Uterus (tissue), 4 donors: Measurements from ENCODE around the gene AKR1C8. TPM values are rescaled to one million over a fixed set of nuclear protein-coding genes. Genes with fewer than 3 reads are reported as not detected.

Experiments used
- DNase-seq, 2 donors: peaks; one replicate each; pipeline ENCODE4 v3.0.0-alpha.2; 2019 to 2020
- H3K27ac ChIP-seq, 2 donors: fragments of 200-600 bp; sonication (generic); 1 replicate in 1 of 2; 2 replicates in 1 of 2; pipeline ENCODE4 v1.5.1; 2016 to 2018
- H3K27me3 ChIP-seq, 2 donors: fragments of 200-600 bp; sonication (generic); one replicate each; pipeline ENCODE4 v1.5.1; 2018 to 2019; ENCODE audit warnings: control low read depth in 1 of 2
- H3K36me3 ChIP-seq, 2 donors: fragments of 200-600 bp; sonication (generic); one replicate each; pipeline ENCODE4 v1.5.1; 2019; ENCODE audit warnings: control low read depth in 1 of 2
- H3K4me1 ChIP-seq, 2 donors: fragments of 200-600 bp; sonication (generic); one replicate each; pipeline ENCODE4 v1.5.1; 2018 to 2019; ENCODE audit warnings: control low read depth in 1 of 2
- H3K4me3 ChIP-seq, 2 donors: fragments of 200-600 bp; sonication (generic); 1 replicate in 1 of 2; 2 replicates in 1 of 2; pipeline ENCODE4 v1.5.1; 2018 to 2019; ENCODE audit warnings: mild to moderate bottlenecking in 1 of 2
- H3K9me3 ChIP-seq, 2 donors: fragments of 200-600 bp; sonication (generic); one replicate each; pipeline ENCODE4 v1.5.1; 2019; ENCODE audit warnings: control low read depth in 1 of 2
- POLR2A ChIP-seq, 2 donors: fragments of 450-650 bp; IDR thresholded peaks; one replicate each; pipeline ENCODE4 v1.6.1; 2016; ENCODE audit warnings: antibody characterized with exemption in 2 of 2, mild to moderate bottlenecking in 1 of 2, moderate library complexity in 1 of 2
- intact Hi-C: fragments of 100-400 bp; cut with DNase I; formaldehyde crosslinking; loops from one replicate; pipeline ENCODE4 v1.15.1; 2023; ENCODE audit warnings: low total_unique reads
- total RNA-seq, 4 donors: library from RNA; depleted of rRNA in 3 of 4; stranded (reverse); fragments of >200 nt in 3 of 4; gene quantifications; one replicate each; pipeline versions ENCODE4 v1.1.0 to v1.2.4, GENCODE V29; 2014 to 2023
- TF ChIP-seq, protein P1 (sequence below), 4 experiments: fragments of 200-600 bp in 2 of 4; fragments of 450-650 bp in 2 of 4; sonication (generic) in 2 of 4; IDR thresholded peaks; one replicate each; pipeline ENCODE4 v1.5.1; 2016 to 2019; ENCODE audit warnings: antibody characterized with exemption in 4 of 4, mild to moderate bottlenecking in 2 of 4, moderate library complexity in 1 of 4
- donor health status: DM: yes; HTN: yes; CAD: no.

Gene AKR1C8
- total RNA-seq, 4 donors from 2014 or later = not detected

DNA sequence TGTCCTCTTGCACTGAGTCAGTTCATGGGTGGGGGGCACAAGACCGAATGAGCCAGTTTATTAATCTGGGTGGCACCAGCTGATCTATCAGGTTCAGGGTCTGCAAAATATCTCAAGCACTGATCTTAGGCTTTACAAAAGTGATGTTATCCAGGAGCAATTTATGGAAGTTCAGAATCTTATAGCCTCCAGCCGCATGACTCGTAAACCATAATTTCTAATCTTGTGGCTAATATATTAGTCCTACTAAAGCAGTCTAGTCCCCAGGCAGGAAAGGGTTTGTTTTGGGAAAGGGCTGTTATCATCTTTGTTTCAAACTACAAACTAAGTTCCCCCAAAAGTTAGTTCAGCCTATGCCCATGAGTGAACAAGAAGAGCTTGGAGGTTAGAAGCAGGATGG lies 33.9 kb downstream of the AKR1C8 start:
- Histone ChIP-seq H3K4me1 (no peaks in the 10 kb centered on the region), H3K36me3 (no peaks in the 10 kb centered on the region), H3K27me3 (no peaks in the 10 kb centered on the region), H3K4me3 (no peak overlapping the region), H3K27ac (no peak overlapping the region), H3K9me3 (no peaks in the 10 kb centered on the region)
- no peak for DNase-seq
- intact Hi-C loops = no loop called here
- TF ChIP-seq, protein P1, sequence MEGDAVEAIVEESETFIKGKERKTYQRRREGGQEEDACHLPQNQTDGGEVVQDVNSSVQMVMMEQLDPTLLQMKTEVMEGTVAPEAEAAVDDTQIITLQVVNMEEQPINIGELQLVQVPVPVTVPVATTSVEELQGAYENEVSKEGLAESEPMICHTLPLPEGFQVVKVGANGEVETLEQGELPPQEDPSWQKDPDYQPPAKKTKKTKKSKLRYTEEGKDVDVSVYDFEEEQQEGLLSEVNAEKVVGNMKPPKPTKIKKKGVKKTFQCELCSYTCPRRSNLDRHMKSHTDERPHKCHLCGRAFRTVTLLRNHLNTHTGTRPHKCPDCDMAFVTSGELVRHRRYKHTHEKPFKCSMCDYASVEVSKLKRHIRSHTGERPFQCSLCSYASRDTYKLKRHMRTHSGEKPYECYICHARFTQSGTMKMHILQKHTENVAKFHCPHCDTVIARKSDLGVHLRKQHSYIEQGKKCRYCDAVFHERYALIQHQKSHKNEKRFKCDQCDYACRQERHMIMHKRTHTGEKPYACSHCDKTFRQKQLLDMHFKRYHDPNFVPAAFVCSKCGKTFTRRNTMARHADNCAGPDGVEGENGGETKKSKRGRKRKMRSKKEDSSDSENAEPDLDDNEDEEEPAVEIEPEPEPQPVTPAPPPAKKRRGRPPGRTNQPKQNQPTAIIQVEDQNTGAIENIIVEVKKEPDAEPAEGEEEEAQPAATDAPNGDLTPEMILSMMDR (IDR thresholded peaks at IDR 0.05) = no peak
- no peak for TF ChIP-seq POLR2A (IDR thresholded peaks at IDR 0.05)

DNA sequence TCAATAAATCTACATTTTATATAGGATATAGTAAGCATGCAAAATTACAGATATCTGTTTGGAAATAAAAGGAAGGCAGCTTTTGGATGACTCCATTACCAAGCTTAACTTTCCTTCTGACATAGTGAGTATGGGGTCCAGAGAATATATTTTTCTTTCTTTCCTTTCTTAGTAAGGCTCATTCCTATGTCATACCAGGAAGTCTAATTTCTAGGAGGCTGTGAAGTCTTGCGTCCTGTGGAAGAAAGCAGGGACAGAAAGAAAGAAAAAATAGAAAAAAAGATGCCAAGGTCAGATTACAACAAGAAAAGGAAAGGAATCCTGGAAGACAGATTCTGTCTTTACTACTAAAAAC lies 36.3 kb downstream of the AKR1C8 start:
- intact Hi-C loops = no loop called here

GRCh38 chr10:5147981-5148677 lies 36.8 kb downstream of the AKR1C8 start:
- no peak for TF ChIP-seq POLR2A (IDR thresholded peaks at IDR 0.05)
- TF ChIP-seq, protein P1 (IDR thresholded peaks at IDR 0.05) = no peak
- Histone ChIP-seq H3K9me3 (no peaks in the 10 kb centered on the region), H3K4me3 (no peak overlapping the region), H3K27me3 (no peaks in the 10 kb centered on the region), H3K27ac (no peak overlapping the region), H3K4me1 (no peaks in the 10 kb centered on the region), H3K36me3 (no peaks in the 10 kb centered on the region)
- intact Hi-C loops = no loop called here
- DNase-seq = no peak

More for the DNA sequence above, 36.3 kb downstream of the AKR1C8 start:
- Histone ChIP-seq H3K9me3 (no peaks in the 10 kb centered on the region), H3K27me3 (no peaks in the 10 kb centered on the region), H3K27ac (no peak overlapping the region), H3K4me3 (no peak overlapping the region), H3K36me3 (no peaks in the 10 kb centered on the region), H3K4me1 (no peaks in the 10 kb centered on the region)
- DNase-seq = no peak
- TF ChIP-seq POLR2A (IDR thresholded peaks at IDR 0.05) = no peak
- TF ChIP-seq, protein P1 (IDR thresholded peaks at IDR 0.05) = no peak

- Histone ChIP-seq H3K9me3 (no peaks in the 10 kb centered on the region), H3K36me3 (no peaks in the 10 kb centered on the region), H3K27ac (no peak overlapping the region), H3K4me1 (no peaks in the 10 kb centered on the region), H3K4me3 (no peak overlapping the region), H3K27me3 (no peaks in the 10 kb centered on the region)
- intact Hi-C loops = no loop called here
- no peak for TF ChIP-seq POLR2A (IDR thresholded peaks at IDR 0.05)
- TF ChIP-seq, protein P1 (IDR thresholded peaks at IDR 0.05) = no peak
- DNase-seq = no peak
These were observed 37.5 kb downstream of the AKR1C8 start for GRCh38 chr10:5147255-5147980.

DNA sequence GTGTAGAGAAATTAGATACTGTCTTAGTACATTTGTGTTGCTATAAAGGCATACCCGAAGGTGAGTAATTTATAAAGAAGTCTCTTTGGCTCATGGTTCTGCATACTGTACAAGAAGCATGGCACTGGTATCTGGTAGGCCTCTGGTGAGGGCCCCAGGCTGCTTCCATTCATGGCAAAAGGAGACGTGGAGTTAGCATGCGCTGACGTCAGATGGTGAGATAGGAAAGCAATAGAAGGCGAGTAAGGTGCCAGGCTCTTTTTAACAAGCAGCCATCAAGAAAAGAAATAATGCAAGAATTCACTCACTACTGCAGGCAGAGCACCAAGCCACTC lies 38.1 kb downstream of the AKR1C8 start:
- Histone ChIP-seq H3K4me1 (no peaks in the 10 kb centered on the region), H3K4me3 (no peak overlapping the region), H3K36me3 (no peaks in the 10 kb centered on the region), H3K9me3 (no peaks in the 10 kb centered on the region), H3K27me3 (no peaks in the 10 kb centered on the region), H3K27ac (no peak overlapping the region)
- TF ChIP-seq, protein P1 (IDR thresholded peaks at IDR 0.05) = no peak
- TF ChIP-seq POLR2A (IDR thresholded peaks at IDR 0.05) = no peak
- no peak for DNase-seq
- intact Hi-C loops = no loop called here
